Natural killer cell (primary cell): ENCODE measurements around the gene CEP76. TPM values are rescaled to one million over a fixed set of nuclear protein-coding genes. Genes with fewer than 3 reads are reported as not detected.

ENCODE experiments used
- ATAC-seq, 3 donors: fragments of 150-1000 bp in 2 of 3; fragments of 200-7000 bp in 1 of 3; cut with Tn5 transposase; 1 replicate in 1 of 3; 2 replicates in 2 of 3; pipeline ENCODE4 v1.10.0; 2021; ENCODE audit warnings: mild to moderate bottlenecking in 2 of 3, moderate library complexity in 2 of 3
- DNase-seq, 2 donors: peaks; one replicate each; pipeline versions ENCODE4 v3.0.0 to v3.0.0-alpha.2; 2013 to 2021; ENCODE audit warnings: mixed read lengths in 1 of 2
- H3K27ac ChIP-seq: one replicate; pipeline ENCODE4 v1.5.1; 2013; ENCODE audit warnings: mild to moderate bottlenecking, low read length
- H3K27me3 ChIP-seq: one replicate; pipeline ENCODE4 v1.6.1; 2013; ENCODE audit warnings: low read length; ENCODE audit not compliant: control insufficient read depth, insufficient read depth
- H3K36me3 ChIP-seq: one replicate; pipeline ENCODE4 v1.6.1; 2013; ENCODE audit warnings: low read length; ENCODE audit not compliant: control insufficient read depth, insufficient read depth
- H3K4me1 ChIP-seq: one replicate; pipeline ENCODE4 v1.6.1; 2013; ENCODE audit warnings: low read length; ENCODE audit not compliant: control insufficient read depth, insufficient read depth
- H3K4me3 ChIP-seq: one replicate; pipeline ENCODE4 v1.5.1; 2013; ENCODE audit warnings: low read length
- H3K9me3 ChIP-seq: one replicate; pipeline ENCODE4 v1.6.1; 2013; ENCODE audit warnings: low read length; ENCODE audit not compliant: control insufficient read depth, insufficient read depth
- H3K27ac Mint-ChIP-seq, 2 donors: one replicate each; pipeline ENCODE4 v1.8.0; 2022; ENCODE audit warnings: mild to moderate bottlenecking in 2 of 2, mixed read lengths in 2 of 2, moderate library complexity in 1 of 2
- H3K27me3 Mint-ChIP-seq, 2 donors: one replicate each; pipeline ENCODE4 v1.8.0; 2022; ENCODE audit warnings: low read depth in 2 of 2, mixed read lengths in 2 of 2
- H3K36me3 Mint-ChIP-seq: one replicate; pipeline ENCODE4 v1.8.0; 2022; ENCODE audit warnings: mixed read lengths
- H3K4me1 Mint-ChIP-seq, 2 donors: one replicate each; pipeline ENCODE4 v1.8.0; 2022; ENCODE audit warnings: mixed read lengths in 2 of 2
- H3K4me3 Mint-ChIP-seq: one replicate; pipeline ENCODE4 v1.8.0; 2022; ENCODE audit warnings: mild to moderate bottlenecking, moderate library complexity, mixed read lengths
- H3K9me3 Mint-ChIP-seq, 2 donors: one replicate each; pipeline ENCODE4 v1.8.0; 2022; ENCODE audit warnings: mixed read lengths in 2 of 2
- CTCF ChIP-seq: fragments of 200-600 bp; IDR thresholded peaks from one replicate; pipeline ENCODE4 v1.8.0; 2022; ENCODE audit warnings: antibody characterized with exemption
- WGBS: methylation state at CpG from one replicate; pipeline ENCODE4 v1.1.7; 2013; ENCODE audit warnings: missing lambda C conversion rate; ENCODE audit not compliant: insufficient coverage; 5-methylcytosine and 5-hydroxymethylcytosine counted together
- intact Hi-C: fragments of 100-400 bp; cut with micrococcal nuclease; formaldehyde crosslinking; loops from one replicate; pipeline ENCODE4 v1.14.2; 2022
- total RNA-seq, 4 donors: library from RNA; stranded (reverse); fragments of 120-200 nt in 1 of 4; gene quantifications; one replicate each; pipeline versions ENCODE4 v1.2.3 to v1.2.4, GENCODE V29; 2013 to 2022

CEP76 gene
- total RNA-seq, 3 donors from 2014 or later (not counting 1 experiment from before 2014, with no cell fraction given): 6.4 to 9.8 (median 8.8) TPM

- no peaks in the 10 kb centered on the region for H3K4me1 Mint-ChIP-seq
- ATAC-seq: no peak
Measured at GRCh38 chr18:12668041-12668440, 34.5 kb downstream of the CEP76 start.

GRCh38 chr18:12659904-12660605 lies 42.5 kb downstream of the CEP76 start:
- no peaks in the 10 kb centered on the region for H3K27me3 Mint-ChIP-seq
- Histone ChIP-seq H3K27me3 (no peaks in the 10 kb centered on the region), H3K4me3 (no peak overlapping the region), H3K27ac (no peak overlapping the region), H3K4me1 (peaks cover 7% of the 10 kb centered on the region), H3K36me3 (no peaks in the 10 kb centered on the region), H3K9me3 (no peaks in the 10 kb centered on the region)
- no peak overlapping the region for H3K27ac Mint-ChIP-seq
- H3K4me1 Mint-ChIP-seq: peaks cover 11 to 12% of the 10 kb centered on the region in 2 donors
- no peaks in the 10 kb centered on the region for H3K36me3 Mint-ChIP-seq
- 95% methylated on average over 9 of the region's 9 CpGs for WGBS
- DNase-seq (peak in 1 of 2 donors; percentile 72), ATAC-seq (peak; percentile 30 to 46 (median 38))
- peak overlapping the region; percentile 55 for H3K4me3 Mint-ChIP-seq
- TF ChIP-seq CTCF: peak; percentile 69
- intact Hi-C loops: loop anchor here (1.0 kb wide), 2 partner anchors 269 to 332 kb away; no protein-coding TSS in a partner anchor
- no peaks in the 10 kb centered on the region for H3K9me3 Mint-ChIP-seq

More at GRCh38 chr18:12668041-12668440, 34.5 kb downstream of the CEP76 start:
- Histone ChIP-seq H3K4me3 (no peak overlapping the region), H3K27me3 (no peaks in the 10 kb centered on the region), H3K4me1 (no peaks in the 10 kb centered on the region), H3K27ac (no peak overlapping the region), H3K36me3 (peaks cover 6% of the 10 kb centered on the region), H3K9me3 (no peaks in the 10 kb centered on the region)
- no peak for TF ChIP-seq CTCF
- DNase-seq: no peak
- H3K9me3 Mint-ChIP-seq: no peaks in the 10 kb centered on the region
- intact Hi-C loops: no loop called here
- H3K27ac Mint-ChIP-seq: no peak overlapping the region
- no peak overlapping the region for H3K4me3 Mint-ChIP-seq
- H3K27me3 Mint-ChIP-seq: no peaks in the 10 kb centered on the region
- WGBS: 96% methylated on average over 5 of the region's 5 CpGs
- H3K36me3 Mint-ChIP-seq: no peaks in the 10 kb centered on the region

- intact Hi-C loops: loop anchor here (1.0 kb wide), 1 partner anchor 330 kb away; no protein-coding TSS in a partner anchor
- WGBS: 24% methylated on average over 40 of the region's 42 CpGs
- DNase-seq (peak; percentile 26 to 60), ATAC-seq (peak in 2 of 3 donors; percentile 39 to 46)
- H3K36me3 Mint-ChIP-seq: no peaks in the 10 kb centered on the region
- peaks cover 7% of the 10 kb centered on the region for H3K4me1 ChIP-seq
- peak overlapping the region; percentile 37 for H3K4me3 ChIP-seq
- no peaks in the 10 kb centered on the region for H3K9me3 Mint-ChIP-seq
- H3K27me3 ChIP-seq: no peaks in the 10 kb centered on the region
- H3K9me3 ChIP-seq: no peaks in the 10 kb centered on the region
- peak overlapping the region; percentile 49 to 75 for H3K27ac Mint-ChIP-seq
- peak overlapping the region; percentile 31 for H3K27ac ChIP-seq
- H3K27me3 Mint-ChIP-seq: no peaks in the 10 kb centered on the region
- H3K4me3 Mint-ChIP-seq: peak overlapping the region; percentile 93
- no peak for TF ChIP-seq CTCF
- no peaks in the 10 kb centered on the region for H3K36me3 ChIP-seq
- H3K4me1 Mint-ChIP-seq: peaks cover 11 to 12% of the 10 kb centered on the region in 2 donors
Measured at GRCh38 chr18:12658426-12659138, 43.9 kb downstream of the CEP76 start.
